Middle frontal gyrus (tissue), 1 donor: ENCODE results near the gene CHMP2A.
A peak's percentile ranks its signal among the peaks of the same experiment; 100 is the strongest.
"Not testable (repeated sequence)": the region's sequence is repeated elsewhere in the genome, so short reads cannot be mapped to it uniquely, and the experiment has no call there.

ENCODE experiments used
- DNase-seq: peaks from one replicate; pipeline ENCODE4 v3.0.0-alpha.2; 2015; ENCODE audit warnings: low spot score; ENCODE audit errors: extremely low spot score

The CHMP2A gene

GRCh38 chr19:58513694-58514563 is 41.0 kb downstream of the CHMP2A start:
- peak; percentile 84 for DNase-seq

DNA sequence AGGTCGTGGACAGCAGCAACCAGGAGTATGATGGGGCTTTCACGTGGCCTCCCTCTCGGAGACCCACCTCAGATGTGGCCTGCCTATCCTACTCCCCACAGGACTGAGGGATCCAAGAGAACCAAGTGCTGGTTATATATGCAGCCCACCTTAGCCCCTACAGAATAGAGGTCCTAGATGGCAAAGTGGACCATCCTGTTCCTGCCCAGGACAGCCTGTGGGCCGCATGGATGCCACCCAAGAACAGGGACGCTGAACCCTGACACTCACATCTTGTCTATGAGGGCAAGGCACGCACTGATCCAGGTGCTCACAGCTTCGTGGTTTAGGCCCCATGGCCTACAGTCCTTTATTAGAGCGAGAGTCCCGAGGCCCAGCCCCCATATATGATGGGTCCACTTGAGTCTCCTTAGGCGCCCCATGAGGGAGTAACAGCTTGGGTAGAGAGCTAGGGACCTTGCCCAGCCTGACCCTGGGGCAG is 41.7 kb downstream of the CHMP2A start:
- no peak for DNase-seq

GRCh38 chr19:58511353-58512208 is 43.3 kb downstream of the CHMP2A start, which contains the start of gene SLC27A5:
SLC27A5 (minus strand) TSS chr19:58511992; CDS start chr19:58511955, 37 bp downstream.
- DNase-seq: no peak

DNA sequence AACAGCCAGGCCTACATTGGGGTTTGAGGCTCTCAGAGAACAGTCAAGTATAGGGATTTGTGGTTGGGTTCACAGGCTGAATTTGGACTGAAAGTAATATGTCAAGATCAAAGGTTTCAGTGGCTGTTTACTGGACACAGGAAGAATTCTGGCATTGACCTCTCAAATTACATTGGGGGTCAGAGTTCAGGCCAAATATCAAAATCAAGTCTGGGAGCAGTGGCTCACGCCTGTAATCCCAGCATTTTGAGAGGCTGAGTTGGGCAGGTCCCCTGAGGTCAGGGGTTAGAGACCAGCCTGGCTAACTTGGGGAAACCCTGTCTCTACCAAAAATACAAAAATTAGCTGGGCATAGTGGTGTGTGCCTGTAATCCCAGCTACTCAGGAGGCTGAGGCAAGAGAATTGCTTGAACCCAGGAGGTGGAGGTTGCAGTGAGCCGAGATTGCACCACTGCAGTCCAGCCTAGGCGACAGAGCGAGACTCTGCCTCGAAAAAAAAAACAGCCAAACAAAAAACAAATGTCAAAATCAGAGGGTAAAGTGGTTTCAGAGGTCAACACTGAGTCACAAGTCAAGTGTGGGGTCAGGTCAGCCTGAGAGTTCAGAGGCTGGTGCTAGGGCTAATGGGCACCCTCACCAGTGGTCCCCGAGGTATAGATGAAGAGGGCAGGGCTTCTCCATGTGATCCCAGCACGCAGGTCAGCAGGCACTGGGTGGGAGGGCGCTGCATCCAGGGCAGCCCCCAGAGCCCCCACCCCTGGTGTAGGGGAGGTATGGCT is 44.6 kb downstream of the CHMP2A start:
- no peak for DNase-seq

DNA sequence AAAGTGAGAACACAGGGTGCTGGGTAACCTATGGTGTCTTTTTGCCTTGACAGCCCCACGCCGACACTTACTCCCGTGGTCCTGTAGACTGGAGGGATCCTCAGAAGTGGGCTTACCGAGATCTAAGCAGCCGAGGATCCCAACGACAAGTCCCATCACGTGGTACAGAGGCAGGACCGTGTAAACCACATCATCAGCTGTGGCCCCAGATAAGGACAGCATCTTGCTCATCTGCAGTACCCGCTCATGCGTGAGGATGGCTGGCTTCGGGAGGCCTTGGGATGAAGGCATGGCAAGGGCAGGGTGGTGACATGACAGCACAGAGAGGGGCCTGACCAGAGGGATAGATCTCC is 45.2 kb downstream of the CHMP2A start:
- no peak for DNase-seq

- DNase-seq: not testable (repeated sequence)
Observed at GRCh38 chr19:58507602-58508223, 47.2 kb downstream of the CHMP2A start.
